Thoracic aorta (tissue), 2 donors: ENCODE data around the gene BRMS1L. TPM values are rescaled to one million over a fixed set of nuclear protein-coding genes. Genes with fewer than 3 reads are reported as not detected.

Experiments
- ATAC-seq: fragments of 150-250 bp; one replicate; pipeline ENCODE4 v1.8.0; 2017; ENCODE audit warnings: low read depth; ENCODE audit not compliant: insufficient number of reproducible peaks, low FRiP score
- DNase-seq: peaks from one replicate; pipeline ENCODE4 v3.0.0-alpha.2; 2020; ENCODE audit warnings: low spot score
- H3K27ac ChIP-seq, 2 donors: fragments of 200-600 bp; sonication (generic); 1 replicate in 1 of 2; 2 replicates in 1 of 2; pipeline ENCODE4 v1.5.1; 2016; ENCODE audit warnings: mild to moderate bottlenecking in 2 of 2, moderate library complexity in 2 of 2
- H3K27me3 ChIP-seq: fragments of 200-600 bp; sonication (generic); replicated peaks from 2 replicates; pipeline ENCODE4 v1.6.0; 2016; ENCODE audit warnings: mild to moderate bottlenecking; ENCODE audit not compliant: insufficient read depth
- H3K36me3 ChIP-seq: fragments of 200-600 bp; sonication (generic); one replicate; pipeline ENCODE4 v1.5.1; 2016
- H3K4me1 ChIP-seq, 2 donors: fragments of 200-600 bp; sonication (generic); 1 replicate in 1 of 2; 2 replicates in 1 of 2; pipeline versions ENCODE4 v1.5.1 to v1.6.0; 2016; ENCODE audit warnings: low read depth in 2 of 2, mild to moderate bottlenecking in 1 of 2; ENCODE audit not compliant: control insufficient read depth in 1 of 2
- H3K4me3 ChIP-seq: fragments of 200-600 bp; sonication (generic); 2 replicates; pipeline ENCODE4 v1.5.1; 2016; ENCODE audit warnings: mild to moderate bottlenecking
- H3K9me3 ChIP-seq: fragments of 200-600 bp; sonication (generic); 2 replicates; pipeline ENCODE4 v1.5.1; 2016
- total RNA-seq, 2 donors: library from RNA; depleted of rRNA; stranded (reverse); fragments of >200 nt; gene quantifications; one replicate each; pipeline versions ENCODE4 v1.1.0 to v1.2.3, GENCODE V29; 2016
- TF ChIP-seq, protein P1 (sequence below): fragments of 200-600 bp; sonication (generic); IDR thresholded peaks from one replicate; pipeline ENCODE4 v1.5.1; 2019; ENCODE audit warnings: antibody characterized with exemption

BRMS1L gene
- total RNA-seq, 2 donors from 2014 or later = 5.0 to 12.8 TPM

DNA sequence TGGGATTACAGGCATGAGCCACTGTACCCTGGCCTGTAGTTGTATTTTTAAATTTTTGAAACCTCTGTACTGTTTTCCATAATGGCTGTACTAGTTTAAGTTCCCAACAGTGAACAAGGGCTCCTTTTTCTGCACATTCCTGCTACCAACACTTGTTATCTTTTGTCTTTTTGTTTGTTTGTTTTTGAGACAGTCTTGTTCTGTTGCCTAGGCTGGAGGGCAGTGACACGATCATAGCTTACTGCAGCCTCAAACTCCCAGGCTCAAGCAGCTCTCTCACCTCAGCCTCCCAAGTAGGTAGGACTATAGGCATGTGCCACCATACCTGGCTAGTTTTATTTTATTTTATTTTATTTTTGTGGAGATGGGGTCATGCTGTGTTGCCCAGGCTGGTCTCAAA, 23.0 kb downstream of the BRMS1L start:
- no peak overlapping the region for H3K27ac ChIP-seq
- TF ChIP-seq, protein P1, sequence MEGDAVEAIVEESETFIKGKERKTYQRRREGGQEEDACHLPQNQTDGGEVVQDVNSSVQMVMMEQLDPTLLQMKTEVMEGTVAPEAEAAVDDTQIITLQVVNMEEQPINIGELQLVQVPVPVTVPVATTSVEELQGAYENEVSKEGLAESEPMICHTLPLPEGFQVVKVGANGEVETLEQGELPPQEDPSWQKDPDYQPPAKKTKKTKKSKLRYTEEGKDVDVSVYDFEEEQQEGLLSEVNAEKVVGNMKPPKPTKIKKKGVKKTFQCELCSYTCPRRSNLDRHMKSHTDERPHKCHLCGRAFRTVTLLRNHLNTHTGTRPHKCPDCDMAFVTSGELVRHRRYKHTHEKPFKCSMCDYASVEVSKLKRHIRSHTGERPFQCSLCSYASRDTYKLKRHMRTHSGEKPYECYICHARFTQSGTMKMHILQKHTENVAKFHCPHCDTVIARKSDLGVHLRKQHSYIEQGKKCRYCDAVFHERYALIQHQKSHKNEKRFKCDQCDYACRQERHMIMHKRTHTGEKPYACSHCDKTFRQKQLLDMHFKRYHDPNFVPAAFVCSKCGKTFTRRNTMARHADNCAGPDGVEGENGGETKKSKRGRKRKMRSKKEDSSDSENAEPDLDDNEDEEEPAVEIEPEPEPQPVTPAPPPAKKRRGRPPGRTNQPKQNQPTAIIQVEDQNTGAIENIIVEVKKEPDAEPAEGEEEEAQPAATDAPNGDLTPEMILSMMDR = no peak
- no peaks in the 10 kb centered on the region for H3K36me3 ChIP-seq
- H3K27me3 ChIP-seq = no peaks in the 10 kb centered on the region
- no peaks in the 10 kb centered on the region for H3K9me3 ChIP-seq
- ATAC-seq (no peak), DNase-seq (no peak)
- no peak overlapping the region for H3K4me3 ChIP-seq
- no peaks in the 10 kb centered on the region for H3K4me1 ChIP-seq

DNA sequence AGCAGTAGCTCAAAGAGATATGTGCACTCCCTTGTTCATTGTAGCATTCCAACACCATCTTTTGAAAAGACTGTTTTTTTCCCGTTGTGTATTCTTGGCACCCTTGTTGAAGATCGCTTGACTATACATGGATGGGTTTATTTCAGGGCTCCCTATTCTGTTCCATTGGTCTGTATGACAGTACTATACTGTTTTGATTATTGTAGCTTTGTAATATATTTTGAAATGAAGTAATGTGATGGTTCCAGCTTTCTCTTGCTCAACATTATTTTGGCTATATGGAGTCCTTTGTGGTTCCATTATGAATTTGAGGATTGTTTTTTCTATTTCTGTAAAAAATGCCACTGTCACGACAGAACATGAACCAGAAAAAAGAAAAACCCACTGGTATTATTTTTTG, 25.7 kb downstream of the BRMS1L start:
- DNase-seq (no peak), ATAC-seq (no peak)
- Histone ChIP-seq H3K36me3 (no peaks in the 10 kb centered on the region), H3K4me3 (no peak overlapping the region), H3K4me1 (peaks cover 0 to 6% of the 10 kb centered on the region in 2 donors), H3K9me3 (no peaks in the 10 kb centered on the region), H3K27me3 (no peaks in the 10 kb centered on the region), H3K27ac (no peak overlapping the region)
- TF ChIP-seq, protein P1 = no peak

DNA sequence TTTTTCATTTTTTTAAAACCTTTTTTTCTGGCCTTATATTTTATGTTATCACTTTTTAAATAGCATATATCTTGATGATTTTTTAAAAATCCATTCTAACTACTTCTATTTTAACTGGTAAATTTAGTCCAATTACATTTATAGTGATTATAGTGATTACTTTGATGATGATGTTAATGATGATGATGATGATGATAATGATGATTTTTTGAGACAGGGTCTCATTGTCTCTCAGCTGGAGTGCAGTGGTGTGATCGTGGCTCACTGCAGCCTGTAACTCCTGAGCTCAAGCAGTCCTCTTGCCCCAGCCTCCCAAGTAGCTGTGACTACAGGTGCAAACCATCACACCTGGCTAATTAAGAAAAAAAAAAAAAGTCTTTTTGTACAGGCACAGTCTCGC, 27.1 kb downstream of the BRMS1L start:
- peaks cover 0 to 6% of the 10 kb centered on the region in 2 donors for H3K4me1 ChIP-seq
- DNase-seq = no peak
- H3K9me3 ChIP-seq = no peaks in the 10 kb centered on the region
- TF ChIP-seq, protein P1 = no peak
- H3K27me3 ChIP-seq = no peaks in the 10 kb centered on the region
- ATAC-seq = no peak
- no peak overlapping the region for H3K27ac ChIP-seq
- H3K36me3 ChIP-seq = no peaks in the 10 kb centered on the region
- no peak overlapping the region for H3K4me3 ChIP-seq

DNA sequence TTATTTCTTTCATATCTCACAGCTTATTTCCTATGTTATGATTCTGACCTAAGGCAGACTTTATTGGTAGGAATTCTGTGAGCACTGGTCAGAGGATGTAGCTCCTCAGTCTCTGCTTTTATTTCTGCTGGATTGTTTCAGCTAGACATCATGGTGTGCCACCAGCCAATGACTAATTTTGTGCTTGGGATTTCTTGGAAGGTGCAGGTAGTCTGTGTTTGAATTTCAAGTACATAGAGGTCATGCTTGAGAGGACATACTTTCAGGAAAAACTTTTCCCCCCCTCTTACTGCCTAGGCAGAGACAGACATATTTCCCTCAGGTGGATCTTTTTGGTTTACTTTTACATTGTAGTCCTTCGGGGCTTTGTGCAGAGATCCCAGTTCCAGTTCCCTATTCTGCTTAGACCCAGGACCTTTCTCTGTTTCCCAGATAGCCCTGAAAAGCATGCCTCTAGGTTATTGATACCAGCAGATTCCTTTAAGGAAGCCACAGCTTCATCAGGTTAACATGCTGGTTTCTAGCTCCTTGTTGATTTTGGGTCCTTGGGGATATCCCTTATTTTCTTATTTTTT, 28.6 kb downstream of the BRMS1L start:
- no peaks in the 10 kb centered on the region for H3K36me3 ChIP-seq
- H3K4me3 ChIP-seq = no peak overlapping the region
- ATAC-seq (no peak), DNase-seq (no peak)
- H3K27me3 ChIP-seq = no peaks in the 10 kb centered on the region
- H3K4me1 ChIP-seq = peaks cover 0 to 6% of the 10 kb centered on the region in 2 donors
- TF ChIP-seq, protein P1 = no peak
- H3K9me3 ChIP-seq = no peaks in the 10 kb centered on the region
- H3K27ac ChIP-seq = no peak overlapping the region

DNA sequence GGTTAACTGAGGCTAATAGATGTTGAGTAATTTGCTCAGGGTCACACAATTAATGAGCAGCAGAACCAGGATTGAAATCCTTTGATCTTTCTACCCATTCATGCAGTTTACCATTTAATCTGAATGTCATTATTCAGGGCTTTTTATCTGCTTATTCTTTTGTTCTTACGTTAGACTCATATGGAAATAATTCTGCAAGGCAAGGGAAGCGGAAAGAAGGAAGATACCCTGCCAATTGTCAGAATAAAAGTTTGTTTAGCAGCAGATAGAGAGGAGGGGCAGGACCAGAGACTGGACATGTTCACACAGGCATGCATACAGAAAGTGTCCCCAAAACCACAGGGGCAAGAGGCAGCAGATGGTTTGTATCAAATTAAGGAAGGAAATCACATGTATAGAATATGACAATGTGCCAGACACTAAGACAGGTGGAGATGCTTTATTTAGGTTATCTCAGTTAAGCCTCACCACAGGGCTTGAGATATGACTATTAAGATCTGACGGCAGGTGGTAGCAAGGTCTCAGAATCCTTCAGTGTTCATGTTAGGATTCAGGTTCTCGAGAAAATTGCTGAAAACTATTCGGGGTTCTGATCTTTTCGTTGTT, 29.8 kb downstream of the BRMS1L start:
- TF ChIP-seq, protein P1 = no peak
- Histone ChIP-seq H3K9me3 (no peaks in the 10 kb centered on the region), H3K4me3 (no peak overlapping the region), H3K27ac (no peak overlapping the region), H3K4me1 (peaks cover 0 to 14% of the 10 kb centered on the region in 2 donors), H3K36me3 (no peaks in the 10 kb centered on the region), H3K27me3 (no peaks in the 10 kb centered on the region)
- no peak for ATAC-seq
- DNase-seq = no peak
